Endothelial cell of umbilical vein (primary cell): ENCODE data around the gene TPST1. TPM values are rescaled to one million over a fixed set of nuclear protein-coding genes. Genes with fewer than 3 reads are reported as not detected.

ENCODE experiments used
- BruUV-seq: library from RNA; stranded (reverse); fragments of 400-500 nt; replicated peaks from 2 replicates; lab custom pipeline; 2021; lab: Mats Ljungman, UMichigan
- CTCF ChIA-PET: fragments of 300-600, 350-600 bp; sonication (Branson Sonifier 250); formaldehyde crosslinking; loops from one replicate; lab custom pipeline; 2021; ENCODE audit warnings: antibody characterized with exemption, inconsistent platforms; lab: Charles Lee
- POLR2A ChIA-PET: fragments of 300-600, 350-600 bp; sonication (Branson Sonifier 250); formaldehyde crosslinking; loops from one replicate; lab custom pipeline; 2021; ENCODE audit warnings: antibody characterized with exemption, inconsistent platforms; lab: Charles Lee
- DNase-seq: peaks from one replicate; pipeline ENCODE4 v3.0.0-alpha.2; 2011; ENCODE audit warnings: low read depth, low spot score
- FAIRE-seq: peaks from 2 replicates; lab custom pipeline; 2011; peaks lifted over from hg19 to GRCh38; lab: Jason Lieb, UNC
- H2AFZ ChIP-seq: 2 replicates; pipeline ENCODE4 v1.6.0; 2012; ENCODE audit warnings: low read depth, low read length, control low read depth, inconsistent platforms
- H3K27ac ChIP-seq: 2 replicates; pipeline ENCODE4 v1.5.1; 2011; ENCODE audit warnings: low read depth, mild to moderate bottlenecking, control low read depth, low read length, moderate library complexity; ENCODE audit not compliant: insufficient read depth
- H3K27me3 ChIP-seq, 2 experiments: 2 replicates each; pipeline versions ENCODE4 v1.6.0 to v1.6.1; 2011; ENCODE audit warnings: low read length in 2 of 2, mixed read lengths in 1 of 2; ENCODE audit not compliant: control insufficient read depth in 2 of 2, insufficient read depth in 2 of 2
- H3K36me3 ChIP-seq, 2 experiments: 2 replicates in 1 of 2; 3 replicates in 1 of 2; pipeline ENCODE4 v1.5.1; 2011; ENCODE audit warnings: low read length in 2 of 2, mild to moderate bottlenecking in 1 of 2, moderate library complexity in 1 of 2; ENCODE audit not compliant: control insufficient read depth in 2 of 2, insufficient read depth in 2 of 2; ENCODE audit errors: extremely low read depth in 1 of 2
- H3K4me1 ChIP-seq: 3 replicates; pipeline ENCODE4 v1.5.1; 2011; ENCODE audit warnings: mild to moderate bottlenecking, low read length; ENCODE audit not compliant: control insufficient read depth, insufficient read depth; ENCODE audit errors: extremely low read depth
- H3K4me2 ChIP-seq: 2 replicates; pipeline ENCODE4 v1.6.1; 2011; ENCODE audit warnings: low read length, control low read depth, mixed read lengths; ENCODE audit not compliant: insufficient read depth
- H3K4me3 ChIP-seq, 3 experiments: fragments of 200-600 bp in 1 of 3; sonication (generic), shearing (Covaris generic) in 1 of 3; replicated peaks in 1 of 3; 2 replicates each; pipeline ENCODE4 v1.5.1; 2011 to 2016; ENCODE audit warnings: control low read depth in 3 of 3, low read length in 3 of 3, mild to moderate bottlenecking in 2 of 3, inconsistent platforms in 1 of 3, low read depth in 1 of 3, moderate library complexity in 1 of 3; ENCODE audit not compliant: insufficient read depth in 1 of 3
- H3K79me2 ChIP-seq: 2 replicates; pipeline ENCODE4 v1.6.0; 2012; ENCODE audit warnings: low read length, inconsistent platforms; ENCODE audit not compliant: control insufficient read depth, insufficient read depth
- H3K9ac ChIP-seq: replicated peaks from 2 replicates; pipeline ENCODE3; 2011; ENCODE audit warnings: low read length, control low read depth; ENCODE audit not compliant: insufficient read depth; ENCODE audit errors: extremely low read depth
- H3K9me1 ChIP-seq: replicated peaks from 3 replicates; pipeline ENCODE4 v1.6.0; 2011; ENCODE audit warnings: mild to moderate bottlenecking, low read length; ENCODE audit not compliant: control insufficient read depth, insufficient read depth; ENCODE audit errors: extremely low read depth
- H3K9me3 ChIP-seq: replicated peaks from 2 replicates; pipeline ENCODE4 v1.5.1; 2012; ENCODE audit warnings: low read length, inconsistent platforms; ENCODE audit not compliant: control insufficient read depth, insufficient read depth
- H4K20me1 ChIP-seq: replicated peaks from 2 replicates; pipeline ENCODE3; 2011; ENCODE audit warnings: mild to moderate bottlenecking, low read length; ENCODE audit not compliant: control insufficient read depth, insufficient read depth; ENCODE audit errors: extremely low read depth
- CTCF ChIP-seq, 2 donors: IDR thresholded peaks; 1 replicate in 1 of 2; 2 replicates in 1 of 2; pipeline ENCODE4 v1.5.1; 2011; ENCODE audit warnings: low read length in 2 of 2, mild to moderate bottlenecking in 2 of 2, moderate library complexity in 2 of 2, control low read depth in 1 of 2, inconsistent platforms in 1 of 2, low read depth in 1 of 2; ENCODE audit not compliant: insufficient read depth in 1 of 2; ENCODE audit errors: extremely low read depth in 1 of 2
- EZH2 ChIP-seq: IDR thresholded peaks from 2 replicates; pipeline ENCODE4 v1.6.1; 2012; ENCODE audit warnings: borderline replicate concordance, low read depth, mild to moderate bottlenecking, moderate library complexity, low read length, inconsistent platforms; ENCODE audit not compliant: severe bottlenecking
- FOS ChIP-seq: IDR thresholded peaks from 2 replicates; pipeline ENCODE4 v1.6.1; 2011; ENCODE audit warnings: mild to moderate bottlenecking, low read length, moderate library complexity, borderline replicate concordance; ENCODE audit not compliant: insufficient read depth
- GATA2 ChIP-seq: IDR thresholded peaks from 2 replicates; pipeline ENCODE4 v1.7.0; 2011; ENCODE audit warnings: low read depth, mild to moderate bottlenecking, moderate library complexity, mixed read lengths, low read length; ENCODE audit not compliant: insufficient read length, insufficient read depth
- JUN ChIP-seq: IDR thresholded peaks from 2 replicates; pipeline ENCODE4 v1.6.1; 2011; ENCODE audit warnings: borderline replicate concordance, low read depth; ENCODE audit not compliant: insufficient read length, insufficient read depth
- MAX ChIP-seq: IDR thresholded peaks from 2 replicates; pipeline ENCODE4 v1.6.1; 2011; ENCODE audit not compliant: insufficient read depth, insufficient read length
- MYC ChIP-seq: IDR thresholded peaks from one replicate; pipeline ENCODE4 v1.6.1; 2011; ENCODE audit warnings: mild to moderate bottlenecking, low read depth, low read length
- POLR2A ChIP-seq: IDR thresholded peaks from 2 replicates; pipeline ENCODE4 v1.6.1; 2012; ENCODE audit warnings: low read depth, mild to moderate bottlenecking, control low read depth, low read length
- POLR2AphosphoS5 ChIP-seq: IDR thresholded peaks from 2 replicates; pipeline ENCODE4 v1.6.1; 2012; ENCODE audit warnings: low read depth, mild to moderate bottlenecking, control low read depth, low read length, moderate library complexity; ENCODE audit not compliant: insufficient read depth
- dilution Hi-C: fragments of 300-500 bp; cut with MboI; formaldehyde crosslinking; loops from one replicate; pipeline ENCODE4 v1.15.0; 2019; ENCODE audit warnings: low sequenced_read_pairs; ENCODE audit not compliant: extremely low pct_ligation_motif_present
- intact Hi-C: fragments of 100-400 bp; cut with micrococcal nuclease; formaldehyde crosslinking; loops from one replicate; pipeline ENCODE4 v1.10.0; 2022
- polyA plus RNA-seq, 4 experiments: library from polyadenylated mRNA; depleted of rRNA in 3 of 4; stranded (reverse) in 3 of 4; unstranded in 1 of 4; fragments of >200 nt; gene quantifications; 2 replicates each; pipeline versions ENCODE4 v1.2.1 to v1.2.3, GENCODE V29; 2011 to 2012; ENCODE audit warnings: missing spikeins in 1 of 4
- total RNA-seq: library from RNA; stranded (reverse); gene quantifications from 2 replicates; pipeline ENCODE4 v1.2.3, GENCODE V29; 2021

The TPST1 gene
- total and polyA plus RNA-seq, 2 donors (not counting 3 experiments of a cell fraction or from before 2014, with no cell fraction given) = 18.7 to 21.0 TPM

GRCh38 chr7:66207540-66207939 is 2.4 kb downstream of the TPST1 start:
- no peak overlapping the region for H2AFZ ChIP-seq
- no peak overlapping the region for H3K9ac ChIP-seq
- no peaks in the 10 kb centered on the region for H3K9me1 ChIP-seq
- H3K79me2 ChIP-seq = peaks cover 10% of the 10 kb centered on the region
- dilution Hi-C loops (no loop called here), intact Hi-C loops (loop anchor here (5.0 to 10.0 kb wide), 2 partner anchors 175 to 287 kb away; no protein-coding TSS in a partner anchor)
- no peaks in the 10 kb centered on the region for H3K27me3 ChIP-seq
- no peaks in the 10 kb centered on the region for H3K36me3 ChIP-seq
- no peaks in the 10 kb centered on the region for H3K9me3 ChIP-seq
- TF ChIP-seq POLR2AphosphoS5 = no peak
- no peak for TF ChIP-seq FOS
- TF ChIP-seq CTCF (IDR thresholded peaks at IDR 0.05; ENCODE audit: extremely low read depth in 1 of 2, insufficient read depth in 1 of 2, low read depth in 1 of 2, low read length in 2 of 2) = no peak
- no peak for TF ChIP-seq GATA2
- no peak for TF ChIP-seq EZH2
- TF ChIP-seq MAX = no peak
- no peak for TF ChIP-seq POLR2A
- TF ChIP-seq JUN = no peak
- TF ChIP-seq MYC = no peak
- no peak overlapping the region for H3K4me3 ChIP-seq
- FAIRE-seq (no peak), DNase-seq (no peak)
- CTCF ChIA-PET = interaction anchor here (3.1 kb wide), 1 partner anchor 206 kb away, joined by 16 read pairs; no protein-coding TSS in a partner anchor
- H3K4me2 ChIP-seq = no peak overlapping the region
- peaks cover 9% of the 10 kb centered on the region for H3K4me1 ChIP-seq
- BruUV-seq = no TSS peak
- H3K27ac ChIP-seq = no peak overlapping the region
- POLR2A ChIA-PET = no interaction called here
- no peaks in the 10 kb centered on the region for H4K20me1 ChIP-seq
